Measurements from ENCODE around the gene CEP43.

DNA sequence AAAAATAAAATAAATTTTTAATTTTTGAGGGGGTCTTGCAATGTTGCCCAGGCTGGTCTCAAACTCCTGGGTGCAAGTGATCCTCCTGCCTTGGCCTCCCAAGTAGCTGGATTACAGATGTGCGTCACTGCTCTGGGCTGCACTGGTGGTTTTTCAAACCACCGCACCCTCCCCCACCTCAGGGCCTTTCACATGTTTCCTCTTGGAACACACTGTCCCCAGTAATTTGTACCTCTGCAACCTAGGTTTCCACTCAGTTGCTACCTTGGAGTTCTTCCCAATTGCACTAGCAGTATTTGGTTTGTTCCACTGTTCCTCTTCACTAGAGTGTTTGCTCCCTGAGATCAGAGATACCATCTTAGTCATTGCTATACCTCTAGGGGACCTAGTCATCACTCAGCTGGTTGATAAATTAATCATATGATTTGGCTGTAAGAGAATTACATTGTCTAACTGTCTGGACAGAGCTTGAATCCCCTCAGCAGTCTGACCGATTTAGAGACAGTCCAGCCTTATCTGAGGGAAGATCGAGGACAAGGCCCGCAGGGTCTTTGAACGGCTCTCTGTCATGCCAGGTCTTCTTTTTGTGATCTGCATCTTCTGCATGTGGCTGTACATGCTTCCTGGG, 32.0 kb downstream of the CEP43 start:
- TF ChIP-seq, protein P1, sequence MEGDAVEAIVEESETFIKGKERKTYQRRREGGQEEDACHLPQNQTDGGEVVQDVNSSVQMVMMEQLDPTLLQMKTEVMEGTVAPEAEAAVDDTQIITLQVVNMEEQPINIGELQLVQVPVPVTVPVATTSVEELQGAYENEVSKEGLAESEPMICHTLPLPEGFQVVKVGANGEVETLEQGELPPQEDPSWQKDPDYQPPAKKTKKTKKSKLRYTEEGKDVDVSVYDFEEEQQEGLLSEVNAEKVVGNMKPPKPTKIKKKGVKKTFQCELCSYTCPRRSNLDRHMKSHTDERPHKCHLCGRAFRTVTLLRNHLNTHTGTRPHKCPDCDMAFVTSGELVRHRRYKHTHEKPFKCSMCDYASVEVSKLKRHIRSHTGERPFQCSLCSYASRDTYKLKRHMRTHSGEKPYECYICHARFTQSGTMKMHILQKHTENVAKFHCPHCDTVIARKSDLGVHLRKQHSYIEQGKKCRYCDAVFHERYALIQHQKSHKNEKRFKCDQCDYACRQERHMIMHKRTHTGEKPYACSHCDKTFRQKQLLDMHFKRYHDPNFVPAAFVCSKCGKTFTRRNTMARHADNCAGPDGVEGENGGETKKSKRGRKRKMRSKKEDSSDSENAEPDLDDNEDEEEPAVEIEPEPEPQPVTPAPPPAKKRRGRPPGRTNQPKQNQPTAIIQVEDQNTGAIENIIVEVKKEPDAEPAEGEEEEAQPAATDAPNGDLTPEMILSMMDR (conservative IDR thresholded peaks at IDR 0.05), result no peak
- TF ChIP-seq EZH2 (IDR thresholded peaks at IDR 0.05; ENCODE audit: low read depth), result no peak
